Activated CD8-positive, alpha-beta memory T cell treated with anti-CD3 and anti-CD28 coated beads, Interleukin-2, amount 50 U/mL, for 1 hour (primary cell): ENCODE measurements around the gene HOXA10.

Experiments used
- DNase-seq: peaks from one replicate; pipeline ENCODE4 v3.0.0-alpha.2; 2020; ENCODE audit errors: extremely low read depth

HOXA10 gene

GRCh38 chr7:27173956-27174873, at the start of gene HOXA10:
Gene HOXA10 (minus strand): TSS chr7:27174320. CDS start chr7:27174306, 14 bp downstream.
- DNase-seq, result no peak

GRCh38 chr7:27221201-27221797, 47.2 kb upstream of the HOXA10 start:
- DNase-seq, result no peak

GRCh38 chr7:27220440-27220955, 46.4 kb upstream of the HOXA10 start:
- no peak for DNase-seq

- DNase-seq, result no peak
Measured at GRCh38 chr7:27219821-27220220, 45.7 kb upstream of the HOXA10 start.

GRCh38 chr7:27217951-27218350, 43.8 kb upstream of the HOXA10 start:
- DNase-seq, result no peak

- DNase-seq, result no peak
Measured at GRCh38 chr7:27215356-27215755, 41.2 kb upstream of the HOXA10 start.

- no peak for DNase-seq
Measured at GRCh38 chr7:27214239-27214950, 40.3 kb upstream of the HOXA10 start.

- no peak for DNase-seq
Measured at GRCh38 chr7:27213433-27214238, 39.5 kb upstream of the HOXA10 start.

GRCh38 chr7:27212497-27213432, 38.6 kb upstream of the HOXA10 start:
- DNase-seq, result no peak

GRCh38 chr7:27211764-27212204, 37.7 kb upstream of the HOXA10 start:
- no peak for DNase-seq

GRCh38 chr7:27211084-27211446, 36.9 kb upstream of the HOXA10 start:
- DNase-seq, result no peak

- DNase-seq, result no peak
Measured at GRCh38 chr7:27210441-27211083, 36.4 kb upstream of the HOXA10 start.

GRCh38 chr7:27209933-27210440, 35.9 kb upstream of the HOXA10 start:
- DNase-seq, result no peak

GRCh38 chr7:27208998-27209397, 34.9 kb upstream of the HOXA10 start:
- no peak for DNase-seq

GRCh38 chr7:27207348-27207985, 33.3 kb upstream of the HOXA10 start:
- DNase-seq, result no peak

- no peak for DNase-seq
Measured at GRCh38 chr7:27205325-27206280, 31.5 kb upstream of the HOXA10 start.

GRCh38 chr7:27204851-27205322, 30.8 kb upstream of the HOXA10 start:
- DNase-seq, result no peak
